OCI-LY3 (cell line): ENCODE results near the gene GABRG3.

Source experiments
- CTCF ChIP-seq: fragments of 200-600, 300-600 bp; sonication (generic); IDR thresholded peaks from 2 replicates; pipeline ENCODE4 v1.5.1; 2014; ENCODE audit warnings: antibody characterized with exemption, low read length, low read depth
- EZH2phosphoT487 ChIP-seq: fragments of 200-600 bp; shearing (Covaris generic); IDR thresholded peaks from 2 replicates; pipeline ENCODE4 v1.6.1; 2018; ENCODE audit warnings: antibody characterized with exemption, mixed run types, low read depth

- TF ChIP-seq CTCF (no peak), EZH2phosphoT487 (no peak)
Observed at GRCh38 chr15:27182561-27183110, 211.7 kb downstream of the GABRG3 start.
